HFF-Myc (cell line): ENCODE results near the gene PRMT1.
"Not testable (repeated sequence)": the region's sequence is repeated elsewhere in the genome, so short reads cannot be mapped to it uniquely, and the experiment has no call there.

Experiments
- DNase-seq: peaks from one replicate; pipeline ENCODE4 v3.0.0-alpha.2; 2011; ENCODE audit warnings: low read depth; ENCODE audit errors: extremely low read depth
- H3K4me3 ChIP-seq: replicated peaks from 2 replicates; pipeline ENCODE4 v1.5.1; 2011; ENCODE audit warnings: low read depth, mild to moderate bottlenecking, control low read depth, low read length
- TF ChIP-seq, protein P1 (sequence below): IDR thresholded peaks from 2 replicates; pipeline ENCODE4 v1.5.1; 2012; ENCODE audit warnings: mild to moderate bottlenecking, low read depth, low read length, control low read depth; ENCODE audit errors: missing control alignments

The PRMT1 gene

DNA sequence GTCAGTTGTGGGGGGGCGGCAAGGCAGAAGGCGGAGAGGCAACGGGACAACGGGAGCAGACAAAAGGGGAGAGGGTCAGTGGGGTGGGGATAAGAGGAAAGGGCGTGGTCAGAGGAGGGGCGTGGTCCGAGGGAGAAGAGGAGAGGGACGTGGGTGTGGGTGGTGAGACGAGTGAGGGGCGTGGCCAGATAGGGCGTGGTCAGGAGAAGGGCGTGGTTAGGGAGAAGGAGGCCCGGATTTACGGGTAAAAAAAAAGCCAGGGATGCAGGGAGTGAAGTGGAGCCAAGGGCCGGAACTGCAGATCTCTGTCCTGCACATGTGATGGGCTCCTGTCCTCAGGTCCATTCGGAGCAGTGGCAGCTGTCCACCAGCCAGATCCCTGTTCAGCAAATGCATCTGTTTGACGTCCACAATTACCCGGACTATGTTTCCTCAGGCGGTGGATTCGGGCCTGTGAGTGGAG, 35.4 kb downstream of the PRMT1 start:
- DNase-seq, result peak; percentile 73
- peak overlapping the region; percentile 33 for H3K4me3 ChIP-seq
- TF ChIP-seq, protein P1, sequence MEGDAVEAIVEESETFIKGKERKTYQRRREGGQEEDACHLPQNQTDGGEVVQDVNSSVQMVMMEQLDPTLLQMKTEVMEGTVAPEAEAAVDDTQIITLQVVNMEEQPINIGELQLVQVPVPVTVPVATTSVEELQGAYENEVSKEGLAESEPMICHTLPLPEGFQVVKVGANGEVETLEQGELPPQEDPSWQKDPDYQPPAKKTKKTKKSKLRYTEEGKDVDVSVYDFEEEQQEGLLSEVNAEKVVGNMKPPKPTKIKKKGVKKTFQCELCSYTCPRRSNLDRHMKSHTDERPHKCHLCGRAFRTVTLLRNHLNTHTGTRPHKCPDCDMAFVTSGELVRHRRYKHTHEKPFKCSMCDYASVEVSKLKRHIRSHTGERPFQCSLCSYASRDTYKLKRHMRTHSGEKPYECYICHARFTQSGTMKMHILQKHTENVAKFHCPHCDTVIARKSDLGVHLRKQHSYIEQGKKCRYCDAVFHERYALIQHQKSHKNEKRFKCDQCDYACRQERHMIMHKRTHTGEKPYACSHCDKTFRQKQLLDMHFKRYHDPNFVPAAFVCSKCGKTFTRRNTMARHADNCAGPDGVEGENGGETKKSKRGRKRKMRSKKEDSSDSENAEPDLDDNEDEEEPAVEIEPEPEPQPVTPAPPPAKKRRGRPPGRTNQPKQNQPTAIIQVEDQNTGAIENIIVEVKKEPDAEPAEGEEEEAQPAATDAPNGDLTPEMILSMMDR, result no peak

DNA sequence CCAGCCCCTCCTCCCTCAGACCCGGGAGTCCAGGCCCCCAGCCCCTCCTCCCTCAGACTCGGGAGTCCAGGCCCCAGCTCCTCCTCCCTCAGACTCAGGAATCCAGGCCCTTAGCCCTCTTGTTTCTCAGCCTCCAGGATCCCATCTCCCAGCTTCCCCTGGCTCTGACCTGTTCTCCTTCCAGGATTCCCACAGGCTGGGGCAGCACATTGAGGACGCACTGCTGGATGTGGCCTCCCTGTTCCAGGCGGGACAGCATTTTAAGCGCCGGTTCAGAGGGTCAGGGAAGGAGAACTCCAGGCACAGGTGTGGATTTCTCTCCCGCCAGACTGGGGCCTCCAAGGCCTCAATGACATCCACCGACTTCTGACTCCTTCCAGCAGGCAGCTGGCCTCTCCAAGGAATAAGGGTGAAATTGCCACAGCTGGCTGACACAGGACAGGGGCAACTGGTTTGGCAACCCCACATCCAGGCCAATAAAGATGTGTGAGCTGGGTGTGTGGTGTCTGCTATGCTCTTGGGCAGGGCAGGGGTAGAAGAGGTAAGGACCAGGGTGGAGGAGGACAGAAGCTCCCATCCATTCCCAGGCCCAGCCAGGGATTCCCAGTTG, 36.3 kb downstream of the PRMT1 start:
- peak overlapping the region; percentile 33; the same call in 1 of the 2 replicates for H3K4me3 ChIP-seq
- DNase-seq, result no peak
- TF ChIP-seq, protein P1, result no peak

DNA sequence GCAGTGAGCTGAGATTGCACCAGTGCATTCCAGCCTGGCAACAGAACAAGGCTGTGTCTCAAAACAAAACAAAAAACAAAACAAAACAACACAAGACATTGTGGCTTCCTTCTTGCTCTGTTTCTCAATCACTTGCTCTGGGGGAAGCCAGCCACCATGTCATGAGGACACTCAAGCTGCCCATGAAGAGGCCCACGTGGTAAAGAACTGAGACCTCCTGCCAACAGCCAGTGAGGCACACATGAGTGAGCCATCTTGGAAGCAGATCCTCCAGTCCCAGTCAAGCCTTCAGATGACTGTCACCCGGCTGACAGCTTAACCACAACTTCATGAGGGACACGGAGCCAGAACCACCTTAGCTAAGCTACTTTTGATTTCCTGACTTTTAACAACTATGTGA, 39.1 kb downstream of the PRMT1 start:
- no peak for DNase-seq
- TF ChIP-seq, protein P1, result no peak
- no peak overlapping the region for H3K4me3 ChIP-seq

DNA sequence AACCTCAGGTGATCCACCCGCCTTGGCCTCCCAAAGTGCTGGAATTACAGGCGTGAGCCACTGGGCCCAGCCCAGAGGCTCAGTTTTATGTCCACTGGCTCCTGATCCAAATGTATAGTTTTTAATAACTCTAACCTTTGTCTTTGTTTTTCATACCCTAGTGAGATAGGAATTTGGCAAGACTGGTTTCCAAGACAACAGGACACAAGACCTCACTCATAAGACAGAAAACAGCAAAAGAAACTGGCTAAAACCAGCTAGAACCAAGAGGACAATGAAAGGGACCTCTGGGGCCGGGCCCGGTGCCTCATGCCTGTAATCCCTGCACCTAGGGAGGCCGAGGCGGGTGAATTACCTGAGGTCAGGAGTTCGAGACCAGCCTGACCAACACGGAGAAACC, 41.4 kb downstream of the PRMT1 start:
- DNase-seq, result no peak
- H3K4me3 ChIP-seq, result no peak overlapping the region
- TF ChIP-seq, protein P1, result no peak

DNA sequence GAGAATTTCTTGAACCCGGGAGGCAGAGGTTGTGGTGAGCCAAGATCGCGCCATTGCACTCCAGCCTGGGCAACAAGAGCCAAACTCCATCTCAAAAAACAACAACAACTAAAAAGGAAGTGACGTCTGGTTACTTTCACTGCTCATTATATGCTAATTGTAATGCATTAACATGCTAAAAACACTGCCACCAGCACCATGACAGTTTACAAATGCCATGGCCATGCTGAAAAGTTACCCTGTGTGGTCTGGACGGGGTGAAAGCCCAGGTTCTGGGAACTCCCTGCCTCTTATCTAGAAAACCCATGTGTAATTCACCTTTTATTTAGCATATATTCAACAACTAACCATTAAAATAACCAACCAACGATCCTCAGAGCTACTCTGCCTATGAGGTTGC, 41.9 kb downstream of the PRMT1 start:
- no peak for DNase-seq
- TF ChIP-seq, protein P1, result no peak
- no peak overlapping the region for H3K4me3 ChIP-seq

DNA sequence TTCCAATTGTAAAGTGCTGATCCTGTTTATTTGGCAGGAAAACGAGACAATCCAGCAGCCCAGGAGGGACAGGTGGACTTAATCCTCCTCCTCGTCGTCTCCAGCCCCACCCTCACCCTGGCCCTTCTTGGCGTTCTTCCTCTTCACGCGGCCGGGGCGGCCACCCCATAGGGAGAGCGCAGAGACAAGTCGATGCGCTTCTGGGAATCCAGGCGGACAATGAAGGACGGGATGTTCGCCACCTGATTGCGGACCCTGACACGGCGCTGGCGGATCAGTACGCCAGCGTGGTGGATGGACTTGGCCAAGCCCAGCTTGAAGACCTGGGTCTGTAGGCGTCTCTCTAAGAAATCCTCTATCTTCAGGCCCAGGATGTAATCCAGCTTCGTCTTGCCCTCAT, 42.3 kb downstream of the PRMT1 start:
- not testable (repeated sequence) for H3K4me3 ChIP-seq, DNase-seq

DNA sequence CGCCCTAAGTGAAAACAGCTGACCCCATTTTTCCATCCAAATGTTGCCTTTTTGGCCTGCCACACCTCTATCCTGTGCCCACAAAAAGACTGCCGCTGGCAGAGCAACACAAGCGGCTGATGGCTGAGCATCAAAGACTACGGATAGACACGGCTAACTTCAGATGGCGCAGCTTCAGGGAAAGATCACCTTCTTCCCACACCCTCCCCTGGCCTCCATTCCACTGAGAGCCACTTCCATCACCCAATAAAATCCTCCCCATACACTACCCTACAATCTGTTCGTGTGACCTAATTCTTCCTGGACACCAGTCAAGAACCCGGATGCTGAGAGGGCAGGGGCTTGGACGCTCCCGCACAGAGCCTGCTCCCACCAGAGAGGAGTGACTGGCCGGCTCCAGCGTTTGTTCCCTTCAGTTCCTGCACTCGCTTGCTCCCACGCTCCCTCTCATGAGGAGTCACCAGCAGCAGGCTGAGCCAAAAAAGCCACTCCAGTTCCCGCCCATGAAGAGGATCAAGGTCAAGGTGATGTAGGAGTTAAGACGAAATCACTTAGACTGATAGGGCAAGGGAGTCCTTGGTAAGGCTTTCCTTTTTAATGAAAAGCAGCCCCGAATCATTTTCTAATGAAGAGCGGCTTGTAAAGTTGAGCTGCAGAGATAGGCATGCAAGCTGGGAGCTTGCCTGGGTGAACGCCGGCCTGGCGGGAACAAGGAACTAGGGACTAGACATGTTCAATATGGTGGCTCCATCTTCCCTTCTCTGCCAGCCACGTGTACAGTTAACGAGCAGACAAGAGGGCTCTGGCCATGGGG, 50.4 kb downstream of the PRMT1 start:
- DNase-seq, result no peak
- H3K4me3 ChIP-seq, result no peak overlapping the region
- TF ChIP-seq, protein P1, result no peak
